GM12865 (cell line): ENCODE data around the gene MEOX2.

Experiments
- DNase-seq: peaks from one replicate; pipeline ENCODE4 v3.0.0; 2010; ENCODE audit warnings: low read depth
- H3K4me3 ChIP-seq: 2 replicates; pipeline ENCODE4 v1.5.1; 2011; ENCODE audit warnings: mild to moderate bottlenecking, low read depth, low read length, control low read depth
- CTCF ChIP-seq: IDR thresholded peaks from 2 replicates; pipeline ENCODE4 v1.5.1; 2011; ENCODE audit warnings: low read length, control low read depth, low read depth, inconsistent platforms; ENCODE audit not compliant: insufficient read depth; ENCODE audit errors: missing control alignments

Gene MEOX2

GRCh38 chr7:15607529-15608210 lies 78.8 kb downstream of the MEOX2 start:
- no peak for TF ChIP-seq CTCF
- H3K4me3 ChIP-seq: no peak overlapping the region
- DNase-seq: no peak

- DNase-seq: no peak
- H3K4me3 ChIP-seq: no peak overlapping the region
- TF ChIP-seq CTCF: no peak
Measured at GRCh38 chr7:15606561-15606960, 79.9 kb downstream of the MEOX2 start.

- H3K4me3 ChIP-seq: no peak overlapping the region
Measured at GRCh38 chr7:15604166-15604565, 82.3 kb downstream of the MEOX2 start.

GRCh38 chr7:15603124-15603523 lies 83.4 kb downstream of the MEOX2 start:
- TF ChIP-seq CTCF: no peak
- no peak for DNase-seq
- no peak overlapping the region for H3K4me3 ChIP-seq

More at GRCh38 chr7:15604166-15604565, 82.3 kb downstream of the MEOX2 start:
- no peak for DNase-seq
- TF ChIP-seq CTCF: no peak

GRCh38 chr7:15602236-15602635 lies 84.2 kb downstream of the MEOX2 start:
- TF ChIP-seq CTCF: no peak
- no peak for DNase-seq
- H3K4me3 ChIP-seq: no peak overlapping the region

GRCh38 chr7:15601175-15601574 lies 85.3 kb downstream of the MEOX2 start:
- TF ChIP-seq CTCF: no peak
- no peak overlapping the region for H3K4me3 ChIP-seq
- no peak for DNase-seq

- no peak overlapping the region for H3K4me3 ChIP-seq
- no peak for DNase-seq
- TF ChIP-seq CTCF: no peak
Measured at GRCh38 chr7:15600298-15600697, 86.2 kb downstream of the MEOX2 start.
